GM19395 (cell line): ENCODE data around the gene TTLL6.

Source experiments
- ATAC-seq: cut with Tn5 transposase; IDR thresholded peaks from one replicate; pipeline ENCODE4 v1.9.1; 2021; ENCODE audit warnings: mild to moderate bottlenecking, moderate library complexity; ENCODE audit not compliant: unreplicated experiment

Gene TTLL6

DNA sequence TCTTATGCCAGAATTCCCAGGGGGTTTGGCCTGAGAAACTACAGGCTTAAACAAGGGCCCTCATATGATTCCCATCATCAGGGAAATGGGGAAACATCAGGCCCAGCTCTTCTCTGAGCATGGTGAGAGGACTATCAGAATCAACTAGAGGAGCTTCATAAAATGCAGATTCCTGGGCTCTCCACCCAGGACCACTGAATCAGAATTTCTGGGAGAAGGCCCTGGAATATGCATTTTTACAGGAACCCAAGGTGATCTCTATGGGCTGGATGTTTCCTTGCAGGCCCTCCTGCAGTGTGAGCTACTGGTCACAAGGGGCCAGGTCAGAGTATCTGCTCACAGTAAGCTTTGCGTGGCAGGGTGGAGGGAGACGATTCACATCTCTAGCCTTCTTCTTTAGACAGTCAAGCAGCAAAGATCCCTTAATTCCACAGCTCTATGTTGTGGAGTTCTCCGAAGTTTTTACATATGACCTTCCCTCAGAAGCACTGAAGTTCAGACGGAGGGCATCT is 49.7 kb downstream of the TTLL6 start:
- ATAC-seq, result no peak

GRCh38 chr17:48761114-48761513 is 55.9 kb downstream of the TTLL6 start:
- ATAC-seq, result no peak

GRCh38 chr17:48760411-48760810 is 56.6 kb downstream of the TTLL6 start:
- no peak for ATAC-seq

DNA sequence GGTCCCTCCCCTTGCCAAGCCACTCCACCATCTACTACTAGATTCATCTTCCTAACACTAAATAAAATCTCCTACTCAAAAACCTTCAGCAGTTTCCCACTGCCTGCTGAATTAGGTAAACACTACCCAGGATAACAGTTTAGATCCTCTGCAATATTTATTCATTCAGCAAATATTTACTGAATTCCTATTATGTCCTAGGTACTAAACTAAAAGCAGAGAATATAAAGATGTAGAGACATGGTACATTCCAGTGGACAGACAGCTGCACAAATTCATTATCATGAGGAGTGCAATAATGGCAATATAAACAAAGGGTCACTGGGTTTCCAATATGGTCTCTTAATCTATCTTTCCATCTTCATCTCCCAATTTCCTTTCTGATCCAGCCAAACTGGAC is 57.7 kb downstream of the TTLL6 start:
- no peak for ATAC-seq

DNA sequence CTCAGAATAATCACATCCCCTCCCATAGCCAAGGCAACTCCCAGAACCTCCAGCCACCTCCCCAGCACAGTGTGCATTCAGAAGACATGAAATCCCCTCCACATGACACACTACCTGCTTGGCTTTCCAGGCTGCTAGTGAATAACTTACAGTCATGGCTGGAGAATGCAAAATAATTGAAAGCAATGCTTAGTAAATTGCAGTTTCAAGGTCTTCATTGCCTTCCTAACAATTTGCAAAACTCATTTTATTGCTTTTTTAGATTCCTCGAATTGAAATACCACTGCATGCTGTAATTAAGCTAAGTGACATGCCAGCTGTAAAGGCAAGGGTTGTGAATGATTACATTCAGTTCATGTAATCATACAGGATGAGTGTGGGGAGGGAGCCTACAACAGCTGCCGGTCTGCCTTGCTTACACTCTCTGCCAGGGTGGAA is 59.5 kb downstream of the TTLL6 start:
- ATAC-seq, result no peak

DNA sequence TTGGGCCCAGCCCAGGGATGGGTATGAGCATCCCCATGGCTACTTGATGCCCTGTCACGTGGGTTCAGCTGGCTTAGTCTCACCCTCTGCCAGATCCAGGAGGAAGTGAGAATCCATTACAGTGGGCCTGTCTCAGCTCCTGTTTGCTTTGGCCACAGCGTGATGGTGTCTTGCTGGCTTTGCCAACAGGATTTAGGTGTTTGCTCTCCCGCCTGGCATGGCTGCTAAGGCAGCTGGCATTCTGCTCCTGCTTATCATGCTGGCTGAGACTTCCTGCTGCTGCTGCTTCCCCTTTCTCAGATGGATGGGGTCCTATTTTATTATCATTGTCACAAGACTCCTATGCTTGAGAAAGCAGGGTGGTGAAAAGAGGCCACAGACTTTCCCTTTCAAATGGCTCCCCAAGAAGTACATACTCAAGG is 60.2 kb downstream of the TTLL6 start:
- ATAC-seq, result no peak

DNA sequence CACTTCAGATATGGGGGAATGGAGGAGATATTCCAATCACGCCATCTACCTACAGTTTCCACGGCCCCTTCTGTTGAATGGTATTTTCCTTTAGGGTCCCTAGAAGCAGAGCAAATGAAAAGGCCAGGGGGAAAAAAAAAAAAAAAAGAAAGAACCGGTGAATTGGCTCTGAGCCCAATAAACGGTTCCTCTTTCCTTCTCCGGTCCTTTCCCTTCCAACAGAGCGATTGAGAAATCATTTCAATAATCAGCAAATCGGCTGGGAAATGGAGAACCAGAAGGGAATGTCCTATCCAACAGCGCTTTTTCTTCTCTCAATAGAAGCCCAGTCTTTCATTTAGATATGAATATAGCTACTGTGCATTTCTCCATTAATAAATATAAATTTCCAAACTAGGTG is 61.7 kb downstream of the TTLL6 start:
- no peak for ATAC-seq

DNA sequence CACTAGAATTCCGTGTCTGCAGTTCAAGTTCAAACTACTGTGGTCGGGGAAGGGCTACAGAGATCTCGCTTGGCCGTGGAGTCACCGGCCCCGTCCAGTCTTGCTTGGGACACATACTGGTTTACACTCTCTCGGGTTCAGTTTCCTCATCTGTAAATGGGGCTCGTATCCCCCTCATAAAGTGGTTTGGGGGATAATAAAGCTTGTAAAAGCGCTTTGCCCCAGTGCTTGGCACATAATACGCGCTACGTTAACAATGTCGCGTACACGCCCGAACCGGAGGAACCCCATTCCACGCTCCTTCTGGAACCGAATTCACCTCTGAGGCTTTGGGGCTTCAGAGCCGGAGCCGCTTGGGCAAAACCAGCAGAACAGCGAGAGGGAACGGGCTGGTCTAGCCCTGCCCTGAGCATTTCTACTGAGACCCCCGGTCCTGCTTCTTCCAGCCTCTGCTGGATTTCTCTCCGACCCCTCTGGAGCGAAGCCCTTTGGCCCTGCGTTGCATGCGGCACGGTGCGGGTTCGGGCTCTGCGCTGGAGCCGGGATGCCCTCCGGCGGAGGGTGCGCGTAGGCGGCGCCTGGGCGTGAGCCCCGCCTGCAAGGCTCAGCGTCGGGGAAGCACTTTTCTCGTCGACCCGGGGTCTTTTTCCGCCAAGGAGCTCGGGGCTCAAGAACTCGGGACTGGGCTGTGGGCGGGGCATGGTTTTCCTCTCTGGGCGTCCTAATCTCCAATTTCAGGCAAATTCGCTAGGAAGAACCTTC is 62.3 kb downstream of the TTLL6 start:
- ATAC-seq, result no peak

- no peak for ATAC-seq
Observed at GRCh38 chr17:48753794-48754499, 63.1 kb downstream of the TTLL6 start.

DNA sequence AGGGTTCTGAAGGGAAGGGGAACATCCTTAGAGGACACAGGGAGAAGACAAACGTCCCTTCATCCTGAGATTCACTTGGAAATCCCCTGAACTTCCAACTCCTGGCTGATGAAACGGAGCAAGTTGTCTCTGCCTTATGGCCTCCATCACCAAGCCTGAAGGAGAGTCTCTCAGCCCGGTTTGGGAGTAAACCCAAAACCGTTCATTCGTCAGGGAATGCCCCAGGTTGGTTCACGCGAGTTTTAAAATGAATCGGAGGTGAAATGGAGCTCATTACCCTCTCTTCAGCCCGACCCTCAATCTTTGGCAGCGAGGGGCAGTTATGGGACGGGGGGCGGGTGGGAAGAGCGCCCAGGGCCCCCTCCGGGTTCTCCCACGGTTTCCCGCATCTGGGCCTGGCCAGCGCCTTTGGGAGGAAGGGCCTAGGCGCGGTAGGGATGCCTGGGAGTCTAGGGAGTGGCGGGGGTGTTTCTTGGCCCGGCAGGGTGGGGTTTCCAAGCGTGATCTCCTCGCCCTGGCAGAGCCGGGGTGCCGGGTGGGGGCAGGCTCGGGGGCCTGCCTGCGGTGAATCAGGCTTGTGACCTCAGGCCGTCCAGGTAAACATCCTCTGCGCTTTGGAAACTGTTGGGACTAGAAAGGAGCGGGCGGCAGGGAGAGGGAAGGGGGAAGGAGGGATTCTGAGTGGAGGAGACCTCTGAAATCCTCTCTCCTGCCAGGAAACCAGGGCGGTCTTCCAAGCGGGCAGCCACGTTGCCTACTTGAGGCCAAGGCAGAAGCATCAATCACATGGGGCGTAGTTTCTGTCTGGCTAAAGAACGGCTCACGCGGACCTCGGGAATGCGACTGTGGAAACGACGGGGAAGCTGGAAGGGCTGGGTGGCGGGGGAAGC is 64.4 kb downstream of the TTLL6 start:
- ATAC-seq, result no peak

GRCh38 chr17:48751733-48752398 is 65.2 kb downstream of the TTLL6 start:
- ATAC-seq, result no peak

DNA sequence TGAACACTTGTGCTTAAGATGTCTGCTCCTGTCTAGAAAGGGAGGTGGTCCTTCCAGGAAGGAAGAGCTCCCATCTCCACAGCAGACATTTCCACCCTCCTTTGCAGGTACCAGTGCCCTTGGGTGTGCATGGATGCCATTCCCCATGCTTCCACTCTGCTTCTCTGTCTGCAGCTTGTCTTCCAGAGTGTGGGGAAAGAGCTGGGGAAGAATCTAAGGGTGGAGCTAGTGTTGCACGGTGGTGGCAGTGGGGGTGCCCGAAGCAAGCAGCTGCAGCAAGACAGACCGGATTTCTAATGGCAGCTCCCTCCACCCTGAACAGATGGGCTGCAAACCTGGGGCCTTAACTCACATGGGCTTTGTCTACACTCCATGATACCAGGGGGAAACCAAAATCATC is 65.9 kb downstream of the TTLL6 start:
- no peak for ATAC-seq

GRCh38 chr17:48749621-48750553 is 67.1 kb downstream of the TTLL6 start:
- no peak for ATAC-seq

- ATAC-seq, result no peak
Observed at GRCh38 chr17:48748718-48749566, 68.1 kb downstream of the TTLL6 start.

- no peak for ATAC-seq
Observed at GRCh38 chr17:48747445-48748363, 69.3 kb downstream of the TTLL6 start.

GRCh38 chr17:48746916-48747444 is 70.0 kb downstream of the TTLL6 start:
- ATAC-seq, result no peak
